H1 (cell line): ENCODE results near the gene SORCS3. TPM values are rescaled to one million over a fixed set of nuclear protein-coding genes. Genes with fewer than 3 reads are reported as not detected.

ENCODE experiments used
- CTCF ChIA-PET: fragments of 300-600 bp; sonication (Branson Sonifier 250); formaldehyde crosslinking; loops from one replicate; lab custom pipeline; 2021; ENCODE audit not compliant: partially characterized antibody; lab: Charles Lee
- POLR2A ChIA-PET: fragments of 300-600 bp; sonication (Branson Sonifier 250); formaldehyde crosslinking; loops from one replicate; lab custom pipeline; 2021; ENCODE audit warnings: inconsistent platforms; ENCODE audit not compliant: partially characterized antibody; lab: Charles Lee
- DNase-seq, 2 experiments: peaks; one replicate each; pipeline versions ENCODE4 v3.0.0 to v3.0.0-alpha.2; 2010 to 2022; ENCODE audit warnings: low spot score in 2 of 2, low read depth in 1 of 2, mixed read lengths in 1 of 2
- FAIRE-seq: peaks from 2 replicates; lab custom pipeline; 2011; peaks lifted over from hg19 to GRCh38; lab: Jason Lieb, UNC
- H2AFZ ChIP-seq: 2 replicates; pipeline ENCODE4 v1.8.1; 2012; ENCODE audit warnings: low read length, inconsistent platforms
- H2AK5ac ChIP-seq: 2 replicates; pipeline ENCODE4 v1.6.1; 2013; ENCODE audit warnings: low read depth, low read length
- H2BK120ac ChIP-seq: replicated peaks from 2 replicates; pipeline ENCODE3; 2013; ENCODE audit warnings: low read depth, low read length, inconsistent platforms
- H2BK12ac ChIP-seq: 2 replicates; pipeline ENCODE4 v1.6.1; 2013; ENCODE audit warnings: low read depth, low read length
- H2BK15ac ChIP-seq: 2 replicates; pipeline ENCODE4 v1.6.1; 2013; ENCODE audit warnings: low read length
- H2BK20ac ChIP-seq: 2 replicates; pipeline ENCODE4 v1.6.1; 2013; ENCODE audit warnings: low read length
- H2BK5ac ChIP-seq: 2 replicates; pipeline ENCODE4 v1.6.1; 2013; ENCODE audit warnings: low read depth, low read length
- H3K14ac ChIP-seq: 2 replicates; pipeline ENCODE4 v1.6.1; 2013; ENCODE audit warnings: inconsistent platforms; ENCODE audit not compliant: insufficient read length
- H3K18ac ChIP-seq: 2 replicates; pipeline ENCODE4 v1.6.1; 2013; ENCODE audit warnings: low read length; ENCODE audit errors: extremely low read depth
- H3K23ac ChIP-seq: 2 replicates; pipeline ENCODE4 v1.6.1; 2013; ENCODE audit warnings: inconsistent platforms; ENCODE audit not compliant: insufficient read length
- H3K23me2 ChIP-seq: 2 replicates; pipeline ENCODE4 v1.6.1; 2013; ENCODE audit warnings: low read depth, low read length
- H3K27ac ChIP-seq: 2 replicates; pipeline ENCODE4 v1.6.1; 2011; ENCODE audit warnings: low read depth, low read length, inconsistent platforms
- H3K27me3 ChIP-seq, 4 experiments: replicated peaks in 1 of 4; 1 replicate in 1 of 4; 2 replicates in 3 of 4; pipeline versions ENCODE4 v1.6.1 to v1.8.1; 2011 to 2013; ENCODE audit warnings: low read length in 3 of 4, mild to moderate bottlenecking in 3 of 4, inconsistent platforms in 2 of 4, mixed read lengths in 2 of 4, moderate library complexity in 1 of 4; ENCODE audit not compliant: control insufficient read depth in 3 of 4, insufficient read depth in 3 of 4; ENCODE audit errors: extremely low read depth in 1 of 4
- H3K36me3 ChIP-seq, 4 experiments: 2 replicates each; pipeline versions ENCODE4 v1.6.1 to v1.8.1; 2011 to 2013; ENCODE audit warnings: mild to moderate bottlenecking in 4 of 4, low read length in 3 of 4, moderate library complexity in 2 of 4, control low read depth in 1 of 4, inconsistent platforms in 1 of 4; ENCODE audit not compliant: insufficient read depth in 4 of 4, control insufficient read depth in 2 of 4
- H3K4ac ChIP-seq: replicated peaks from 2 replicates; pipeline ENCODE3; 2013; ENCODE audit warnings: low read length, low read depth, mixed read lengths, inconsistent platforms; ENCODE audit not compliant: insufficient read length
- H3K4me1 ChIP-seq, 4 experiments: replicated peaks in 1 of 4; 1 replicate in 1 of 4; 2 replicates in 3 of 4; pipeline versions ENCODE4 v1.6.1 to v1.8.1; 2011 to 2013; ENCODE audit warnings: low read length in 3 of 4, inconsistent platforms in 2 of 4, mixed read lengths in 1 of 4; ENCODE audit not compliant: insufficient read depth in 4 of 4, control insufficient read depth in 3 of 4
- H3K4me2 ChIP-seq, 2 experiments: 2 replicates each; pipeline versions ENCODE4 v1.6.1 to v1.8.1; 2011 to 2013; ENCODE audit warnings: low read depth in 2 of 2, low read length in 2 of 2, control low read depth in 1 of 2, inconsistent platforms in 1 of 2, mild to moderate bottlenecking in 1 of 2; ENCODE audit not compliant: insufficient read depth in 1 of 2
- H3K4me3 ChIP-seq, 4 experiments: fragments of 200-600, 300-600 bp in 1 of 4; sonication (generic), shearing (Covaris generic), sonication (Bioruptor Twin) in 1 of 4; 2 replicates each; pipeline versions ENCODE4 v1.5.1 to v1.8.1; 2011 to 2016; ENCODE audit warnings: low read length in 4 of 4, low read depth in 3 of 4, control low read depth in 2 of 4, inconsistent platforms in 2 of 4, mild to moderate bottlenecking in 2 of 4, mixed read lengths in 1 of 4, moderate library complexity in 1 of 4; ENCODE audit not compliant: insufficient read depth in 2 of 4; ENCODE audit errors: extremely low read depth in 1 of 4
- H3K56ac ChIP-seq: replicated peaks from 2 replicates; pipeline ENCODE3; 2013; ENCODE audit warnings: low read depth, mild to moderate bottlenecking, mixed read lengths, low read length, inconsistent platforms; ENCODE audit not compliant: insufficient read length
- H3K79me1 ChIP-seq: 2 replicates; pipeline ENCODE4 v1.6.1; 2013; ENCODE audit warnings: low read depth, low read length, control low read depth
- H3K79me2 ChIP-seq, 2 experiments: 2 replicates each; pipeline versions ENCODE4 v1.6.1 to v1.8.1; 2012 to 2013; ENCODE audit warnings: low read length in 2 of 2, mild to moderate bottlenecking in 2 of 2, inconsistent platforms in 1 of 2; ENCODE audit not compliant: insufficient read depth in 2 of 2, control insufficient read depth in 1 of 2
- H3K9ac ChIP-seq, 4 experiments: replicated peaks in 1 of 4; 1 replicate in 1 of 4; 2 replicates in 3 of 4; pipeline versions ENCODE4 v1.6.1 to v1.8.1; 2011 to 2013; ENCODE audit warnings: low read depth in 3 of 4, low read length in 3 of 4, control low read depth in 2 of 4, mild to moderate bottlenecking in 2 of 4, moderate library complexity in 2 of 4, inconsistent platforms in 1 of 4; ENCODE audit errors: extremely low read depth in 1 of 4
- H3K9me3 ChIP-seq, 2 experiments: 2 replicates each; pipeline versions ENCODE4 v1.6.1 to v1.8.1; 2012 to 2013; ENCODE audit warnings: mild to moderate bottlenecking in 2 of 2, moderate library complexity in 2 of 2, control low read depth in 1 of 2, inconsistent platforms in 1 of 2, low read depth in 1 of 2, low read length in 1 of 2, mixed read lengths in 1 of 2; ENCODE audit not compliant: insufficient read depth in 2 of 2
- H4K20me1 ChIP-seq, 2 experiments: replicated peaks in 1 of 2; 2 replicates each; pipeline versions ENCODE3 to v1.8.1; 2011 to 2013; ENCODE audit warnings: inconsistent platforms in 2 of 2, low read length in 2 of 2, mild to moderate bottlenecking in 1 of 2; ENCODE audit not compliant: insufficient read depth in 2 of 2, control insufficient read depth in 1 of 2
- H4K5ac ChIP-seq: 2 replicates; pipeline ENCODE4 v1.6.1; 2013; ENCODE audit warnings: low read length, low read depth, mixed read lengths, inconsistent platforms; ENCODE audit not compliant: insufficient read length
- H4K8ac ChIP-seq: 2 replicates; pipeline ENCODE4 v1.8.0; 2013; ENCODE audit warnings: mild to moderate bottlenecking, moderate library complexity, low read length, inconsistent platforms; ENCODE audit not compliant: insufficient read depth; ENCODE audit errors: extremely low read depth
- H4K91ac ChIP-seq: replicated peaks from 2 replicates; pipeline ENCODE3; 2013; ENCODE audit warnings: low read length, mixed read lengths, inconsistent platforms; ENCODE audit not compliant: insufficient read length
- ASH2L ChIP-seq: fragments of 200-600, 300-600 bp; sonication (generic); IDR thresholded peaks from one replicate; pipeline ENCODE4 v1.7.1; 2017; ENCODE audit warnings: low read length
- CBX5 ChIP-seq: fragments of 300-800, 300-1000 bp; sonication (generic); IDR thresholded peaks from 2 replicates; pipeline ENCODE4 v1.7.1; 2016; ENCODE audit warnings: antibody characterized with exemption, low read length, low read depth
- CREB1 ChIP-seq: IDR thresholded peaks from 2 replicates; pipeline ENCODE4 v1.6.1; 2012; ENCODE audit warnings: inconsistent platforms
- CTBP2 ChIP-seq: IDR thresholded peaks from 2 replicates; pipeline ENCODE4 v1.7.0; 2011; ENCODE audit warnings: borderline replicate concordance, mild to moderate bottlenecking, moderate library complexity, mixed read lengths, low read length; ENCODE audit not compliant: insufficient read depth, insufficient read length
- EGR1 ChIP-seq: IDR thresholded peaks from 2 replicates; pipeline ENCODE4 v1.6.1; 2011; ENCODE audit warnings: low read depth, low read length, borderline replicate concordance
- EZH2 ChIP-seq: fragments of 200-600 bp; sonication (generic); IDR thresholded peaks from 2 replicates; pipeline ENCODE4 v1.7.1; 2012; ENCODE audit warnings: low read depth, mild to moderate bottlenecking, moderate library complexity, low read length, inconsistent platforms; ENCODE audit not compliant: severe bottlenecking
- GABPA ChIP-seq: IDR thresholded peaks from 2 replicates; pipeline ENCODE4 v1.6.1; 2011; ENCODE audit warnings: mild to moderate bottlenecking, low read length, moderate library complexity, borderline replicate concordance; ENCODE audit not compliant: insufficient read depth
- RXRA ChIP-seq: IDR thresholded peaks from 2 replicates; pipeline ENCODE4 v1.6.1; 2011; ENCODE audit warnings: low read depth, mild to moderate bottlenecking, low read length, moderate library complexity; ENCODE audit not compliant: insufficient read depth
- SAP30 ChIP-seq: fragments of 300-600 bp; sonication (generic); IDR thresholded peaks from 2 replicates; pipeline ENCODE4 v1.7.1; 2012; ENCODE audit warnings: low read length, moderate library complexity, mild to moderate bottlenecking, inconsistent platforms; ENCODE audit not compliant: insufficient read depth, insufficient replicate concordance
- WGBS, 2 experiments: shearing (Covaris generic) in 1 of 2; methylation state at CpG; one replicate each; pipeline versions ENCODE4 v1.1.6 to v1.1.7; 2013 to 2015; ENCODE audit warnings: low lambda C conversion rate in 2 of 2, mixed read lengths in 2 of 2, inconsistent platforms in 1 of 2, low coverage in 1 of 2, missing lambda C conversion rate in 1 of 2; ENCODE audit not compliant: insufficient replicate concordance in 2 of 2, insufficient coverage in 1 of 2, insufficient read length in 1 of 2; ENCODE audit errors: extremely low coverage in 1 of 2, missing lambda C conversion rate in 1 of 2; 5-methylcytosine and 5-hydroxymethylcytosine counted together
- polyA plus RNA-seq, 7 experiments: library from polyadenylated mRNA; depleted of rRNA in 3 of 7; stranded (reverse) in 5 of 7; unstranded in 2 of 7; fragments of >200 nt in 5 of 7; fragments of 200-250 nt in 2 of 7; gene quantifications; 1 replicate in 5 of 7; 2 replicates in 1 of 7; 4 replicates in 1 of 7; pipeline versions ENCODE4 v1.2.1 to v1.2.3, GENCODE V29; 2011 to 2013; ENCODE audit warnings: missing spikeins in 2 of 7, mixed read lengths in 2 of 7
- total RNA-seq: library from RNA; stranded (reverse); fragmentation: NEBNext Ultra II Directional; extraction: Animal tissue kit (Norgen Biotek cat#: 25700); gene quantifications from 2 replicates; pipeline ENCODE4 v1.2.1, GENCODE V29; 2021

The SORCS3 gene
- total and polyA plus RNA-seq, 2 of the 8 experiments (the other 6 are each of a cell fraction or from before 2014, with no cell fraction given) = 0.26 to 0.88 TPM

- CTCF ChIA-PET = interaction anchor here (1.1 to 1.8 kb wide), 2 partner anchors 9 to 218 kb away, joined by 3 to 6 read pairs; no protein-coding TSS in a partner anchor
These were observed 66.7 kb downstream of the SORCS3 start for GRCh38 chr10:104707602-104708459.

More at GRCh38 chr10:104707602-104708459, 66.7 kb downstream of the SORCS3 start:
- Histone ChIP-seq H4K20me1 (no peaks in the 10 kb centered on the region), H2AFZ (no peak overlapping the region), H2BK15ac (no peak overlapping the region), H3K23me2 (no peaks in the 10 kb centered on the region), H2AK5ac (no peak overlapping the region), H3K36me3 (no peaks in the 10 kb centered on the region), H3K79me1 (no peaks in the 10 kb centered on the region), H3K9me3 (no peaks in the 10 kb centered on the region), H4K91ac (no peak overlapping the region), H3K14ac (no peak overlapping the region), H4K5ac (no peak overlapping the region), H3K4ac (no peak overlapping the region), H3K56ac (no peak overlapping the region), H2BK12ac (no peak overlapping the region), H2BK120ac (no peak overlapping the region), H3K27ac (no peak overlapping the region), H3K9ac (no peak overlapping the region), H3K23ac (no peak overlapping the region), H3K79me2 (no peaks in the 10 kb centered on the region), H2BK20ac (no peak overlapping the region), H3K4me3 (no peak overlapping the region), H2BK5ac (no peak overlapping the region), H3K18ac (no peak overlapping the region), H4K8ac (no peak overlapping the region), H3K4me2 (peak overlapping the region; percentile 22 to 26; a peak in 2 of 4 replicates), H3K27me3 (no peaks in the 10 kb centered on the region), H3K4me1 (peaks cover 0 to 9% (median 5%) of the 10 kb centered on the region in 4 experiments; a peak in 2 of 7 replicates)
- 53% methylated on average over 4 of the region's 4 CpGs; no CpG with 5 or more reads in 1 of the 2 experiments for WGBS, 2 experiments
- POLR2A ChIA-PET = no interaction called here
- no peak for TF ChIP-seq CTBP2
- no peak for TF ChIP-seq EGR1
- TF ChIP-seq GABPA = no peak
- TF ChIP-seq RXRA = no peak
- TF ChIP-seq CREB1 = no peak
- TF ChIP-seq SAP30 = no peak
- no peak for TF ChIP-seq CBX5
- TF ChIP-seq ASH2L = no peak
- no peak for TF ChIP-seq EZH2
- no peak for DNase-seq
- no peak for FAIRE-seq
